Muscle layer of colon (tissue), 2 donors: ENCODE measurements around the gene LSM11.

ENCODE experiments used
- H3K27ac ChIP-seq: one replicate; pipeline ENCODE4 v1.7.0; 2013; ENCODE audit warnings: low read depth, mild to moderate bottlenecking, low read length, moderate library complexity
- H3K27me3 ChIP-seq, 2 donors: one replicate each; pipeline ENCODE4 v1.7.0; 2013; ENCODE audit warnings: low read length in 2 of 2, mild to moderate bottlenecking in 2 of 2; ENCODE audit not compliant: insufficient read depth in 2 of 2, control insufficient read depth in 1 of 2
- H3K36me3 ChIP-seq: one replicate; pipeline ENCODE4 v1.7.0; 2013; ENCODE audit warnings: mild to moderate bottlenecking, low read length; ENCODE audit not compliant: insufficient read depth
- H3K4me1 ChIP-seq: one replicate; pipeline ENCODE4 v1.7.0; 2013; ENCODE audit warnings: mild to moderate bottlenecking, low read length; ENCODE audit not compliant: insufficient read depth
- H3K4me3 ChIP-seq, 2 donors: one replicate each; pipeline ENCODE4 v1.7.0; 2013; ENCODE audit warnings: low read length in 2 of 2, low read depth in 1 of 2, mild to moderate bottlenecking in 1 of 2, moderate library complexity in 1 of 2
- H3K9ac ChIP-seq: one replicate; pipeline ENCODE4 v1.7.0; 2013; ENCODE audit warnings: low read length
- H3K9me3 ChIP-seq: one replicate; pipeline ENCODE4 v1.7.0; 2013; ENCODE audit warnings: mild to moderate bottlenecking, low read length
- donor health status: abdominal sarcoma.
- donor health status: Adenocarcinoma of cecum.

Gene LSM11

DNA sequence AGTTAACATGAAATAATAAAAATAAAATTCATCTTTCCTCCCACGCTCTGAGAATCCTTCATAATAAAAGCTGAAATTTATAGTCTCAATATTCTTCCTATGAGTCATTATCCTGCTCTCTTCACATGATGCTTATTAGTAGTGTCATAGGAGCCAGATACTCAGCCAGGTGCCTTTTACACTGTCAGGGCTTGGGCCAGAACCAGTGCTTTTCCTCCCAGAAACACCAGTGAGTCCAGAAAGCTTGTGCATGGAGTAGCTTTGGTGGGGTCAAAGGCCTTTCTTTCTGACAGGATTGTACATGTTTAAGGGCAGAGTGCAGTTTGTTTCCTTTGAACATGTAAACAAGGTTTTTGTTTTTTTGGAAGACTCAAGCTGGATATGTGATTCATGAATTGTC, 6.8 kb downstream of the LSM11 start:
- Histone ChIP-seq H3K27ac (no peak overlapping the region), H3K9ac (no peak overlapping the region), H3K4me3 (no peak overlapping the region), H3K4me1 (peaks cover 19% of the 10 kb centered on the region), H3K9me3 (no peaks in the 10 kb centered on the region), H3K27me3 (no peaks in the 10 kb centered on the region), H3K36me3 (peaks cover 25% of the 10 kb centered on the region)

DNA sequence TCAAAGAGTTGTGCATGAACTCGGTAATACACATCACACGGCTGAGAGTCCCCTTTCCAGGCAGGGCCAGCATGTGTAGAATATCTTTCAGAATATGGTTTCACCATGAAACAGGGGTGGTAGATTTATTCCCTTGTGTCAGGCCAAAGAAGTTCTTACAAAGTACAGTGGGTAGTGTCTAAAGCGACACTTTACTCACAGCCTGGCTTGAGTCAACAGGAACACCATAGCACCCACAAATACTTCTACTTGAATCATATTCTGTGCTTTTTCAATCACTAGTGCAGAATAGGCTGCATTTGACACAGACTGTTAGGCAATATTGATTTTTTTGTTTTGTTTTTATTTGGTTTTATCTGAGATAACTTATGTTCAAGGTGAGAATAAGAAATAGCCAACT, 12.6 kb downstream of the LSM11 start:
- Histone ChIP-seq H3K4me1 (no peaks in the 10 kb centered on the region), H3K4me3 (no peak overlapping the region), H3K27ac (no peak overlapping the region), H3K9ac (no peak overlapping the region), H3K27me3 (no peaks in the 10 kb centered on the region), H3K9me3 (no peaks in the 10 kb centered on the region), H3K36me3 (peaks cover 35% of the 10 kb centered on the region)

DNA sequence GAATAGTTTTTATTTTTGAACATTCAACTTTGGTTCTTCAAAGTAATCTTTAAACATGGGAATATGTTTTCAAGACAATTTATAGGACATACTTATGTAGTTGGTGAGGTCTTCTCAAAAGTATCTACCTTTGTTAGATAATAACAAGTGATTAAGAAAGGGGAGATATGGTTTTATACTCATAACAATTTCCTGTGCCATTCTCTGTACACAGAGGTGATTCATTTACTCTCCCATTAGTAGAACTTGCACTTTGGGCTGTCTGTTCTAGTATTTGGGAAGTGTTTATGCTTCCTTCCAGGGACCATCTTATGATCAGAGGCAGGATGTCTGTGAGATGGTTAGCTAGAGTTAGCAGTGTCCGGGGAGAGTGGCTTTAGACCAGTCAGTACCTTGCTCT, 15.2 kb downstream of the LSM11 start:
- no peak overlapping the region for H3K27ac ChIP-seq
- peaks cover 18% of the 10 kb centered on the region for H3K36me3 ChIP-seq
- H3K9me3 ChIP-seq = no peaks in the 10 kb centered on the region
- no peak overlapping the region for H3K9ac ChIP-seq
- no peak overlapping the region for H3K4me3 ChIP-seq
- no peaks in the 10 kb centered on the region for H3K27me3 ChIP-seq
- no peaks in the 10 kb centered on the region for H3K4me1 ChIP-seq

DNA sequence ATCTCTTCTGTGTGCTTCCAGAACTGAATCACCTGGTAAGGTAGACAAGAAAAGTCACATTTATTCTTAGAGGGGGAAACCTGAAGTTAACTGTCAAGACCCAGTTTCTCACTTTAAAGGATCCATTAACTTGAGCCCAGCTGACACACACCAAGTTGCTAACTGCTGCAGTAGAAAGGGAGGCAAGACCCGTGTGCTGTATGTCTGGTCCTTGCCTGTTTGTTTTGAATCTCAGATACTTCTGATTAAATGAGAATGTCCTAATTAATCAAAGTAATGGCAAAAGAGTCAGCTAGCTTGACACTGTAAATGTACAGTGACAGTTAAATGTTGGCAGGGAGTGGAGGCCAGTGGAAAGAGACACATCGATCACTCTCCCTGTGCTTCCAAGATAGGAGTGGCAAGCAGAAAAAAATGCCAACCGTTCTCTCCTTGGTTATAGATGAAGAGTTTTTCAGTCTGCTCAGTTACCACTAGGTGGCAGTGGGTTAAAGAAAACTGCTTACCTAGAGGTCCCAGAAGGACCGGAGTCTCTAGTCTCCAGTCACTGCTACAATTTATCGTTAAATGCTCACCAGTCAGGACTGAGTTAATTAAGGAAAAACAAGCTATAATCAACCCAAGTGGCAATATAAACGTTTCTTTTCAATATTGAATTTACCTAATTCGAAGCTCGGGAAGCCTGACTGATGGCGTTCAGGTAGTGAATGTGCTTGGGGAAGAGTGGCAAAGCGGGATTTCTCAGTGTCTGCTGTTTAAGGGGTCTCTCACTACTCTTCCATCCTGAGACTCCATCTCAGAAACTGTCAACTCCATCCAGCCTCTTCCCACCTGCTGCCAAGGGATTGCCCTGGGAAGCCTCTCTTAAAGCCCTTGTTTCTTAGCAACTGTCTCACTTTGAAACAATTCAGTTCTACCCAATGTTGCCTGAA, 18.4 kb downstream of the LSM11 start:
- no peak overlapping the region for H3K4me3 ChIP-seq
- H3K27ac ChIP-seq = no peak overlapping the region
- H3K9me3 ChIP-seq = no peaks in the 10 kb centered on the region
- H3K4me1 ChIP-seq = no peaks in the 10 kb centered on the region
- H3K9ac ChIP-seq = peak overlapping the region; percentile 38
- H3K36me3 ChIP-seq = no peaks in the 10 kb centered on the region
- no peaks in the 10 kb centered on the region for H3K27me3 ChIP-seq

DNA sequence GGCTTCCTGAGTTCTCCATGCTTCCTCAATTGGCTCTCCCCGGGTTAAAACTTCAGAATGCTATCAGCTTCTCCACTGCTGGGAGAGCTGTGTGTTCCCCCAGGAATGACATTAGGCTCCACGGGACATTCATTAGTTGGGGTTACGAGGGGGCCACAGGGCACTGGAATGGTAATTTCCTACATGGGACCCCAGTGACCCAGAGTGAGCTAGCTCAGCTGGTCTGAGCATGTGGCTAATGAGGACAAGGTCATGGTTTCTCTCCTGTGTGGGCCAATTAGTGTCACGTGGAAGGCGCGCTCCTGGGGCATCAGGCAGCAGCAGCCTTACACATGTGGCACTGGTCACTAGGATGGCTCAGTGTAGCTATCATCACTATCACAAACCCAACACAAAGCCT, 21.0 kb downstream of the LSM11 start:
- Histone ChIP-seq H3K9me3 (no peaks in the 10 kb centered on the region), H3K4me1 (no peaks in the 10 kb centered on the region), H3K9ac (no peak overlapping the region), H3K27ac (no peak overlapping the region), H3K27me3 (no peaks in the 10 kb centered on the region), H3K4me3 (no peak overlapping the region), H3K36me3 (no peaks in the 10 kb centered on the region)

DNA sequence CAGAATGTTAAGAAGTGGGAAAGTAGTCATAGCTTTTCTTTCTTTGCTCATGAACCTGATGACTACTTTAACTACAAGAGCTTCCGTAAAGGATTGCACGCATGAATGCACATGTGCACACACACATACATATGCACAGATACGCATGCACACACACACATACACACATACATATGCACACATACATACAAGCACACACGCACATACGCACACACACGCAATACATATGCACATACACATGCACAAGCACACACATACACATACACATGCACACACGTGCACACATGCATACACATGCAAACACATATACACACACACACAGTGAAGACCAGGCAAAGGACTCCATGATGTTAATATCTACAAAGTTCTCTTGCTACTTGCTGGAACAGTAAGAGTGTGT, 22.9 kb downstream of the LSM11 start:
- Histone ChIP-seq H3K36me3 (no peaks in the 10 kb centered on the region), H3K27me3 (no peaks in the 10 kb centered on the region), H3K4me1 (no peaks in the 10 kb centered on the region), H3K9ac (no peak overlapping the region), H3K4me3 (no peak overlapping the region), H3K9me3 (no peaks in the 10 kb centered on the region), H3K27ac (no peak overlapping the region)

DNA sequence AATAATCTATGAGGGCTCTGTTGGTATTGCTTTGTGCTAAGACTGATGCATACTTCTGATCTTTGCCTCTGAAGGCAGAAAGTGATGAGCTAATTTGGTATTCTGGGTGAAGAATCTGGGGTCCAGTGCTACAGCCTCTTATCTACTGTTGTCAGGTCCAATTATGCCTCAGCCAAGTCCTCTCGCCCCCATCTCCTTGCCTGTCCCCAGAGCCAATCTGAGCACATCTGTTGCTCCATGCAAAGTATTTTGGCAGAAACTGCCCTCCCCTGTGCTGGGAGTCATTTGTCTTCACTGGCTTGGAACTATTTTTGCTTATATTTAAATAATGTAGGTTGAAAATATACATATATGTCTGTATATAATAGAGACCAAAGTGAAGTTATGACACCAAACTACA, 23.4 kb downstream of the LSM11 start:
- no peak overlapping the region for H3K9ac ChIP-seq
- no peaks in the 10 kb centered on the region for H3K9me3 ChIP-seq
- no peaks in the 10 kb centered on the region for H3K27me3 ChIP-seq
- no peak overlapping the region for H3K4me3 ChIP-seq
- H3K4me1 ChIP-seq = no peaks in the 10 kb centered on the region
- H3K27ac ChIP-seq = no peak overlapping the region
- no peaks in the 10 kb centered on the region for H3K36me3 ChIP-seq

- no peaks in the 10 kb centered on the region for H3K36me3 ChIP-seq
- H3K4me1 ChIP-seq = no peaks in the 10 kb centered on the region
- no peak overlapping the region for H3K27ac ChIP-seq
- H3K4me3 ChIP-seq = no peak overlapping the region
- no peak overlapping the region for H3K9ac ChIP-seq
- H3K27me3 ChIP-seq = no peaks in the 10 kb centered on the region
- no peaks in the 10 kb centered on the region for H3K9me3 ChIP-seq
Measured at GRCh38 chr5:157767689-157768088, 24.2 kb downstream of the LSM11 start.

DNA sequence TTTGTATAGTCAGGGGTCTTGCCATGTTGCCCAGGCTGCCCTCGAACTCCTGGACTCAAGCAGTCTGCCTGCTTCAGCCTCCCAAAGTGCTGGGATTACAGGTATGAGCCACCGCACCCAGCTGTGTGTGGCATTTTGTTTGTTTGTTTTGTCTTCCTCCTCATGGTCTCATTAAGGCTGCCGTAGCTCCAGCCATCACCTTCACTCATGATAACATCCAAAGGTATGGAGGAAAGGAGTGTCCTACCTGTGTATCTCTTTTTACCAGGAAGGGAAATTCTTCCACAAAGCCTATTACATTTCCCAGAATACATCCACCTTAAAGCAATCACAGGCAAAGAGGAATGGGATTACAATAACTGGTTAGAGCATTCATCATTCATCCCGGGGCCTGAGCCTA, 27.2 kb downstream of the LSM11 start:
- no peaks in the 10 kb centered on the region for H3K36me3 ChIP-seq
- H3K27me3 ChIP-seq = no peaks in the 10 kb centered on the region
- H3K4me1 ChIP-seq = no peaks in the 10 kb centered on the region
- H3K9ac ChIP-seq = no peak overlapping the region
- no peak overlapping the region for H3K27ac ChIP-seq
- no peak overlapping the region for H3K4me3 ChIP-seq
- no peaks in the 10 kb centered on the region for H3K9me3 ChIP-seq

DNA sequence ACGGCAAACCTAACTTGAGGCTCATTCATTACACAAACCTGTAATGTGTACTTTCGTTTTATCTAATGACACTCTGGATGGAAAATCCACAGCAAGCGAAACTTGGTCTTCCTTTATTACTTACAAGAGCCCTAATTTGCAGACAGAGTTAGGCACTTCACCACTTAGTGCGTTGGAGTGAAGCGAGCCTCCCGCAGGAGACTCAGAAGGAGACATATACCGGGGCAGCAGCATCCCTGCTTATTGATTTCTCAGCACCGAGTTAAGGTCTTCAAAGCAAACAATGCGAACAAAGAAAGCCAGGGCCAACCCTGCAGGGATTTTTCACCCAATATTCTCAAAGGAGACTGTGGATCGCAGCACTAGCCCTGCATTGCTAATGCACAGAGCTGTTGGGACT, 28.6 kb downstream of the LSM11 start:
- H3K36me3 ChIP-seq = no peaks in the 10 kb centered on the region
- H3K4me1 ChIP-seq = no peaks in the 10 kb centered on the region
- H3K4me3 ChIP-seq = no peak overlapping the region
- no peak overlapping the region for H3K27ac ChIP-seq
- H3K27me3 ChIP-seq = no peaks in the 10 kb centered on the region
- no peaks in the 10 kb centered on the region for H3K9me3 ChIP-seq
- H3K9ac ChIP-seq = no peak overlapping the region

GRCh38 chr5:157778121-157778805, 34.8 kb downstream of the LSM11 start:
- no peaks in the 10 kb centered on the region for H3K36me3 ChIP-seq

More at GRCh38 chr5:157778121-157778805, 34.8 kb downstream of the LSM11 start:
- Histone ChIP-seq H3K9ac (no peak overlapping the region), H3K9me3 (no peaks in the 10 kb centered on the region), H3K4me3 (no peak overlapping the region), H3K27me3 (no peaks in the 10 kb centered on the region), H3K4me1 (no peaks in the 10 kb centered on the region), H3K27ac (no peak overlapping the region)
